Neuron (in vitro differentiated cells): ENCODE measurements around the gene ZBTB46.
"Not testable (repeated sequence)": the region's sequence is repeated elsewhere in the genome, so short reads cannot be mapped to it uniquely, and the experiment has no call there.

Source experiments
- H2AFZ ChIP-seq: one replicate; pipeline ENCODE4 v1.6.1; 2013; ENCODE audit warnings: low read depth, mild to moderate bottlenecking, inconsistent platforms, low read length, moderate library complexity
- H3K27me3 ChIP-seq: one replicate; pipeline ENCODE4 v1.6.1; 2013; ENCODE audit warnings: low read length; ENCODE audit not compliant: insufficient read depth
- H3K36me3 ChIP-seq: one replicate; pipeline ENCODE4 v1.6.1; 2013; ENCODE audit warnings: low read length; ENCODE audit not compliant: insufficient read depth
- H3K4me1 ChIP-seq: one replicate; pipeline ENCODE4 v1.6.1; 2013; ENCODE audit warnings: low read length; ENCODE audit not compliant: insufficient read depth
- H3K4me3 ChIP-seq: 2 replicates; pipeline ENCODE4 v1.5.1; 2013; ENCODE audit warnings: mild to moderate bottlenecking, low read length, moderate library complexity
- H3K9me3 ChIP-seq: one replicate; pipeline ENCODE4 v1.6.1; 2013; ENCODE audit warnings: low read length

Gene ZBTB46

DNA sequence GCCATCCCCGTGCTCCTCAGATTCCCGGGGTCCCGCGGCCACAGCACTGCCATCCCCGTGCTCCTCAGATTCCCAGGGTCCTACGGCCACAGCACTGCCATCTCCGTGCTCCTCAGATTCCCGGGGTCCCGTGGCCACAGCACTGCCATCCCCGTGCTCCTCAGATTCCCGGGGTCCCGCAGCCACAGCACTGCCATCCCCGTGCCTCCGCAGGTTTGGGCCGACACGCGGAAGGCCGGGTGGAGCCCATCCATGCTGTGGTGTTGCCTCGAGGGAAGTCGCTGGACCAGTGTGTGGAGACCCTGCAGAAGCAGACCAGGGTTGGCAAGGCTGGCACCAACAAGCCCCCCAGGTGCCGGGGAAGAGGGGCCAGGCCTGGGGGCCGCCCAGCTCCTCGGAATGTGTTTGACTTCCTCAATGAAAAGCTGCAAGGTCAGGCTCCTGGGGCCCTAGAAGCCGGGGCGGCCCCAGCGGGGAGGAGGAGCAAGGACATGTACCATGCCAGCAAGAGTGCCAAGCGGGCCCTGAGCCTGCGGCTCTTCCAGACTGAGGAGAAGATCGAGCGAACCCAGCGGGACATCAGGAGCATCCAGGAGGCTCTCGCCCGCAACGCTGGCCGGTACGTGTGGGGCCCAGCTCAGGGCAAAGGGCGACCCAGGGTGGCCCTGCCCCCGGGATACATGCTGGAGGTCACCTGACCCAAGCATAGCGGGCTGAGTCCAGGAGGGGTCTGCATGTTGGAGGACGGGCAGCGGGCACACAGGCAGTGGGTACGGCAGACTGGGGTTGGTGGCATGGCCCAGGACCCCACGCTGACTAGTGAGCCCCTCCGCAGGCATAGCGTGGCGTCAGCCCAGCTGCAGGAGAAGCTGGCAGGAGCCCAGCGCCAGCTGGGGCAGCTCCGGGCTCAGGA is 95.9 kb downstream of the ZBTB46 start:
- no peak overlapping the region for H3K4me3 ChIP-seq
- no peaks in the 10 kb centered on the region for H3K27me3 ChIP-seq
- no peaks in the 10 kb centered on the region for H3K9me3 ChIP-seq
- no peak overlapping the region for H2AFZ ChIP-seq
- peaks cover 8% of the 10 kb centered on the region for H3K4me1 ChIP-seq
- H3K36me3 ChIP-seq: peaks cover 31% of the 10 kb centered on the region

DNA sequence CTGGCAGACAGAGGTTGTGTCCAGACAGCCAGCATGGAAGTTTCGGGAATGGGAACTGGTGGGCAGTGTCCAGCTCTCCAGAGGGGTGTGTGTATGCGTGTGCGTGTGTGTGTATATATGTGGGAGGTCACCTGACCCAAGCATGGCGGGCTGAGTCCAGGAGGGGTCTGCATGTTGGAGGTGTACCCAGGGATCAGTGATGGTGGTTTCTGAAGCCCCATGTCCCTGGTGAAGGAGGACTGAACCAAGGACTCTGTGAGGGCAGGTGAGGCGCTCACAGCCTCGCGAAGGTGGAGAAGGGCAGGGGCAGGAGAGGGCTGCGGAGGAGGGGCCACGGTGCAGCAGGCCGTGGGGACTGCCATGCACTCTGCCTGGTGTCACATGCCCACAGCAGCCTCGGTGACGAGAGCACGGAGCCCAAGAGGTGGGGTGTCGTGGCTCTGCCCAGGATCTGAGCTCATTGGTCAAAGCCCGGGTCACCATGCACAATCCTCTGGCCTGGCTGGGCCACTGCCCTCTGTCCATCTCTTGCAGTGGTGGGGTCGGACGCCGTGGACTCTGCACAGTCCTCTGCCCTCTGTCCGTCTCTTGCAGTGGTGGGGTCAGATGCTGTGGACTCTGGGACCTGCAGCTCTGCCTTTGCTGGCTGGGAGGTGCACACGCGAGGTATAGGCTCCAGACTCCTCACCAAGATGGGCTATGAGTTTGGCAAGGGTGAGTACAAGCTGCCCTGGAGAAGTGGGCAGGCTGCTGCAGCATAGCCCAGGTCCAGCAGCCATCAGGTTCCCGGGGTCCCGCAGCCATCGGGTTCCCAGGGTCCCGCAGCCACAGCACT is 96.7 kb downstream of the ZBTB46 start:
- Histone ChIP-seq H3K27me3 (no peaks in the 10 kb centered on the region), H3K4me1 (peaks cover 8% of the 10 kb centered on the region), H3K4me3 (no peak overlapping the region), H2AFZ (no peak overlapping the region), H3K36me3 (peaks cover 31% of the 10 kb centered on the region), H3K9me3 (no peaks in the 10 kb centered on the region)

DNA sequence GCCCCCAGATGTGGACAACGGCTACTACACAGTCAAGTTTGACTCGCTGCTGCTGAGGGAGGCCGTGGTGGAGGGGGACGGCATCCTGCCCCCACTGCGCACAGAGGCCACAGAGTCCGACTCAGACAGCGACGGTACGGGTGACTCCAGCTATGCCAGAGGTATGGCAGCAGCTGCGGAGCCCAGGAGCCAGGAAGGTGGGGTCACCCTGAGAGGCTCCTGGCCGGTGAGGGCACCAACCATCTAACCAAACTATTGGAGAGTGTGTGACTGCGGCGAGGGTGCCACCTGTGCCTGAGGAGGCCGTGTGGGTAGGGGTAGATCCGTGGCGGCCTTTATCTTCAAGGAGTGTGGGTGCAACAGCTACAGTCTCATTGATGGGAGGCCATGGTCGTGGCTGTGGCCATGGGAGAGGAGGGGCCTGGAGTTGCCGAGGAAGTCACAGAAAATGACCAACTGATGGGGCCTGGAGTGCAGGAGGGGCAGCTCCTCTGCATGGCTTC is 97.4 kb downstream of the ZBTB46 start:
- H3K9me3 ChIP-seq: no peaks in the 10 kb centered on the region
- H3K4me3 ChIP-seq: no peak overlapping the region
- H3K36me3 ChIP-seq: peaks cover 31% of the 10 kb centered on the region
- peaks cover 6% of the 10 kb centered on the region for H3K4me1 ChIP-seq
- H3K27me3 ChIP-seq: no peaks in the 10 kb centered on the region
- no peak overlapping the region for H2AFZ ChIP-seq

DNA sequence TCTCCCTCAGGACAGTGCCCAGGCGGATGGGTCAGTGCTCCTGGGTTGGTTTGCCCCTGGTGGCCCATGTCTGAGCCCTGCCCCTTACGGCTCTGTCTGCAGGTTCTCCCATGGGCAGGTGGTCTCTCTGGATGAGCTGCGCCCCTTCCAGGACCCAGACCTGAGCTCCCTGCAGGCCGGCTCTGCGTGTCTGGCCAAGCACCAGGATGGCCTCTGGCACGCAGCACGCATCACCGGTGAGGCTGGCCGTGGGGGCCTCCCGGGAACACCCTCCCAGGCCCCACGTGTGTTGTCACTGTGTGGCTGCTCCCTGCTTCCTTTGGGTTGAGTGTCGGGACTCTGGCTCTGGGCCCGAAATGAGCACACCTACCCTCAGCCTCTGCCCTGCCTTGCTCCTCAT is 97.9 kb downstream of the ZBTB46 start:
- Histone ChIP-seq H3K4me3 (no peak overlapping the region), H3K36me3 (peaks cover 31% of the 10 kb centered on the region), H3K4me1 (peaks cover under 1% of the 10 kb centered on the region), H3K9me3 (no peaks in the 10 kb centered on the region), H3K27me3 (no peaks in the 10 kb centered on the region), H2AFZ (no peak overlapping the region)

DNA sequence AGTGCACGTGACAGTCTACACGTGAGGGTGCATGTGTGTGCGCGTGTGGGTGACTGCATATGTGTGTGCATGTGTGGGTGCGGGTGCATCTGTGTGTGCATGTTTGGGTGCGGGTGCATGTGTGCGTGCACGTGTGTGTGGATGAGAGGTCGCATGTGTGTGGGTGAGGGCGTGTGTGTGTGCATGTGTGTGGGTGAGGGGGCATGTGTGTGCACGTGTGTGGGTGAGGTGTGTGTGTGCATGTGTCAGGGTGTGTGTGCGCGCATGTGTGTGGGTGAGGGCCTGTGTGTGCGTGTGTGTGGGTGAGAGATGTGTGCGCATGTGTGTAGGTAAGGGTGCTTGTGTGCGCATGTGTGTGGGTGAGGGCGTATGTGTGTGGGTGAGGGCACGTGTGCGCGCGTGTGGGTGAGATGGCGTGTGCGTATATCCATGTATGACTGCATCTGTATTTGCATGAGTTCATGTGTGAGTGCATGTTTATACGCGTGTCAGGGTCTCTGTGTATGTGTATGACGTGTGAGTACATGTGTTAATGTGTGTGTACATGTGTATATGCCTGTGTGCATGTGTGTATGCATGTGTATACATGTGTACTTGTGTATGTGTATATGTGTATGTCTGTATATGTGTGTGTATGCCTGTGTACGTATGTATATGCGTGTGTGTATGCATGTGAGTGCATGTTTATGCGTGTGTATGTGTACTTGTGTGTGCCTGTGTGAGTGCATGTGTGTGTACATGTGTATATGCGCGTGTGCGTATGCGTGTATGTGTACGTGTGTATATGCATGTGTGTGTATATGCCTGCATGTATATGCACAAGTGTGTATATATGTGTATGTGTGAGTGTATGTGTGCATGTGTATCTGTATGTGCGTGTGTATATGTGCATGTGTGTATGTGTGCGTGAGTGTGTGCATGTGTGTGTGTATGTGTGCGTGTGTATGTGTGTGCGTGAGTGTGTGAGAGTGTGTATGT is 98.7 kb downstream of the ZBTB46 start:
- H3K4me3 ChIP-seq: no peak overlapping the region
- peaks cover 31% of the 10 kb centered on the region for H3K36me3 ChIP-seq
- no peak overlapping the region for H2AFZ ChIP-seq
- no peaks in the 10 kb centered on the region for H3K4me1 ChIP-seq
- H3K9me3 ChIP-seq: no peaks in the 10 kb centered on the region
- H3K27me3 ChIP-seq: no peaks in the 10 kb centered on the region

DNA sequence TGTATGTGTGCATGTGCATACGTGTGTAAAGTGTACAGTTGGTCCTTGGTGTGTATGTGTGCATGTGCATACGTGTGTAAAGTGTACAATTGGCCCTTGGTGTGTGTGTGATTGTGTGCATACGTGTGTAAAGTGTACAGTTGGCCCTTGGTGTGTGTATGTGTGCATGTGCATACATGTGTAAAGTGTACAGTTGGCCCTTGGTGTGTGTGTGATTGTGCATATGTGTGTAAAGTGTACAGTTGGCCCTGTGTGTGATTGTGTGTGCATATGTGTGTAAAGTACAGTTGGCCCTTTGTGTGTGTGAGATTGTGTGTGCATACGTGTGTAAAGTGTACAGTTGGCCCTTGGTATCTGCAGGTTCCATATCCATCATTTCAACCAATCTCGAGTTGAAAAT is 99.7 kb downstream of the ZBTB46 start:
- H3K27me3 ChIP-seq: no peaks in the 10 kb centered on the region

DNA sequence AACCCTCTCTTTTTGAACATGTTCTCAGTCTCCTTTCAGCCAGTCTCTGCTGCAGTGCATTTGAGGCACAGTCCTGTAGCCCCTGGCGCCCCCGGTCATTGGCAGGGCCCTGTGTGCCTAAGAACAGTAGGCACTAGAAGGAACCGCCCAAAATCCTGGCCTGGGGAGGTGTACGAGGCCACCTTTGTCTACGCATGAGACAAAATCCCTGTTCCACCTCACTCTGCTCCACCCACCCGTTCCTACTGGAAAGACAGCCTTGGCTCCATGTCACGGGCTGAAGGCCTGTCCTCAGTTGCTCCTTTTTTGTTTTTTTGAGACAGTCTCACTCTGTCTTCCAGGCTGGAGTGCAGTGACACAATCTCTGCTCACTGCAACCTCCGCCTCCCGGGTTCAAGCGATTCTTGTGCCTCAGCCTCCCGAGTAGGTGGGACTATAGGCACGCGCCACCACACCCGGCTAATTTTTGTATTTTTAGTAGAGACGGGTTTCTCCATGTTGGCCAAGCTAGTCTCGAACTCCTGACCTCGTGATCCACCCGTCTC is 100.8 kb downstream of the ZBTB46 start:
- H2AFZ ChIP-seq, H3K27me3 ChIP-seq, H3K4me1 ChIP-seq, H3K9me3 ChIP-seq, H3K4me3 ChIP-seq: not testable (repeated sequence)
- H3K36me3 ChIP-seq: peaks cover 31% of the 10 kb centered on the region

More for the DNA sequence above, 99.7 kb downstream of the ZBTB46 start:
- no peak overlapping the region for H2AFZ ChIP-seq
- no peaks in the 10 kb centered on the region for H3K9me3 ChIP-seq
- H3K4me1 ChIP-seq: no peaks in the 10 kb centered on the region
- H3K36me3 ChIP-seq: peaks cover 34% of the 10 kb centered on the region
- no peak overlapping the region for H3K4me3 ChIP-seq

DNA sequence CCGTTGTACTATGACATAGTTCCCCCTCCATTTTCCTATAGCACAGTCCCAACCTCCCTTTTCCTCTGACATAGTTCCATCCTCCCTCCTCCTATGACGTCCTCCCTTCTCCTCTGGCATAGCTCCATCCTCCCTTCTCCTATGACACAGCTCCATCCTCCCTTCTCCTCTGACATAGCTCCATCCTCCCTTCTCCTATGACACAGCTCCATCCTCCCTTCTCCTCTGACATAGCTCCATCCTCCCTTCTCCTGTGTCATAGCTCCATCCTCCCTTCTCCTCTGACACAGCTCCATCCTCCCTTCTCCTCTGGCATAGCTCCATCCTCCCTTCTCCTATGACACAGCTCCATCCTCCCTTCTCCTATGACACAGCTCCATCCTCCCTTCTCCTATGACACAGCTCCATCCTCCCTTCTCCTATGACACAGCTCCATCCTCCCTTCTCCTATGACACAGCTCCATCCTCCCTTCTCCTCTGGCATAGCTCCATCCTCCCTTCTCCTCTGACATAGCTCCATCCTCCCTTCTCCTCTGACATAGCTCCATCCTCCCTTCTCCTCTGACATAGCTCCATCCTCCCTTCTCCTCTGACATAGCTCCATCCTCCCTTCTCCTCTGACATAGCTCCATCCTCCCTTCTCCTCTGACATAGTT is 108.0 kb downstream of the ZBTB46 start:
- not testable (repeated sequence) for H3K4me1 ChIP-seq, H3K4me3 ChIP-seq, H2AFZ ChIP-seq, H3K27me3 ChIP-seq
- Histone ChIP-seq H3K36me3 (peaks cover 21% of the 10 kb centered on the region), H3K9me3 (peaks cover 13% of the 10 kb centered on the region)

DNA sequence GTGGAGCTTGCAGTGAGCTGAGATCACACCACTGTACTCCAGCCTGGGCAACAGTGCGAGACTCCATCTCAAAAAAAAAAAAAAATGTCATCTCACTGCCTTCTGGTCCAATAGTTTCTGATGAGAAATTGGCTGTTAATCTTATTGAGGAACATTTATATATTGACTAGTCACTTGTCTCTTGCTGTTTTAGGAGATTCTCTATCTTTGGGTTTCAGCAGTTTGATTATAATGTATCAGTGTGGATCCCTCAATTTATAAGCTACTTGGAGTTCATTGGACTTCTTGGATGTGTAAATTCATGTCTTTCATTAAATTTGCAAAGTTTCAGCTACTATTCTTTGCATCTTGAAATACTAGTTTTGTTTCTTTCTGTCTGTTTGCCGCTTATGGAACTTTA is 112.1 kb downstream of the ZBTB46 start:
- no peaks in the 10 kb centered on the region for H3K4me1 ChIP-seq
- H3K36me3 ChIP-seq: peaks cover 35% of the 10 kb centered on the region
- H3K9me3 ChIP-seq: peaks cover 20% of the 10 kb centered on the region
- no peaks in the 10 kb centered on the region for H3K27me3 ChIP-seq
- H2AFZ ChIP-seq: no peak overlapping the region
- H3K4me3 ChIP-seq: no peak overlapping the region

DNA sequence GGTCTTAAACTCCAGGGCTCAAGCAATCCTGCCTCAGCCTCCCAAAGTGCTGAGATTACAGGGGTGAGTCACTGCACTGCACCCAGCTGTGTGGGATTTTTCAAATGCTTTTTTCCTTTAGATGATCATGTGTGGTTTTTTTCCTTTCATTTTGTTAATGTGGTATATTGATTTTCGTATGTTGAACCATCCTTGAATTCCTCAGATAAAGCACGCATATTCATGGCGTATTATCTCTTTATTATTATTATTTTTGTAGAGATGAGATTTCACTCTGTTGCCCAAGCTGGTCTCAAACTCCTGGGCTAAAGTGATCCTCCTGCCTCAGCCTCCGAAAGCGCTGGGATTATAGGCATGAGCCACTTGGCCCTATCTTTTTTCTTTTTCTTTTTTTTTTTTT is 116.2 kb downstream of the ZBTB46 start:
- H3K4me1 ChIP-seq: no peaks in the 10 kb centered on the region
- H2AFZ ChIP-seq: no peak overlapping the region
- no peaks in the 10 kb centered on the region for H3K27me3 ChIP-seq
- peaks cover 33% of the 10 kb centered on the region for H3K9me3 ChIP-seq
- H3K36me3 ChIP-seq: peaks cover 52% of the 10 kb centered on the region
- no peak overlapping the region for H3K4me3 ChIP-seq

DNA sequence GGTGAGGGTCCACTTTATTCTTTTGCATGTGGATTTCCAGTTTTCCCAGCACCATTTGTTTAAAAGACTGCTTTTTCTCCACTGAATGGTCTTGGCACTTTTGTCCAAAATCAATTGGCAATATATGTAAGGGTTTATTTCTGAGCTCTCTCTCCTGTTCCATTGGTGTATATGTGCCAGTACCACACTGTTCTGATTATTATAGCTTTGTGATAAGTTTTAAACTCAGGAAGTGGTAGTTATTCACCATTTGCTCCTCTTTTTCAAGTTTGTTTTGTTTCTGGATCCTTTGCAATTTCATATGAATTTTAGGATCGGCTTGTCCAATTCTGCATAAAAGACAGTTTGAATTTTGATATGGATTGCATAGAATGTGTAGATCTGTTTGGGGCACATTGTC is 118.9 kb downstream of the ZBTB46 start:
- peaks cover 50% of the 10 kb centered on the region for H3K36me3 ChIP-seq
- H3K9me3 ChIP-seq: peaks cover 21% of the 10 kb centered on the region
- H3K4me3 ChIP-seq: no peak overlapping the region
- H3K27me3 ChIP-seq: no peaks in the 10 kb centered on the region
- no peak overlapping the region for H2AFZ ChIP-seq
- H3K4me1 ChIP-seq: peaks cover 13% of the 10 kb centered on the region
